Calu3 (cell line): Measurements from ENCODE around the gene TBK1. TPM values are rescaled to one million over a fixed set of nuclear protein-coding genes. Genes with fewer than 3 reads are reported as not detected.

Experiments
- BruUV-seq: library from RNA; stranded (reverse); fragments of 400-500 nt; replicated peaks from 2 replicates; lab custom pipeline; 2021; lab: Mats Ljungman, UMichigan
- CTCF ChIA-PET: fragments of 300-600 bp; sonication (Branson Sonifier 250); formaldehyde crosslinking; loops from one replicate; lab custom pipeline; 2022; ENCODE audit warnings: antibody characterized with exemption; lab: Charles Lee
- DNase-seq: peaks from one replicate; pipeline ENCODE4 v3.0.0; 2022
- H3K27ac Mint-ChIP-seq: one replicate; pipeline ENCODE4 v1.8.0; 2022; ENCODE audit warnings: mixed read lengths; ENCODE audit not compliant: unreplicated experiment
- H3K27me3 Mint-ChIP-seq: one replicate; pipeline ENCODE4 v1.8.0; 2022; ENCODE audit warnings: mixed read lengths; ENCODE audit not compliant: unreplicated experiment
- H3K36me3 Mint-ChIP-seq: one replicate; pipeline ENCODE4 v1.8.0; 2022; ENCODE audit warnings: mild to moderate bottlenecking, moderate library complexity, mixed read lengths; ENCODE audit not compliant: insufficient read depth, unreplicated experiment
- H3K4me1 Mint-ChIP-seq: one replicate; pipeline ENCODE4 v1.8.0; 2022; ENCODE audit warnings: mild to moderate bottlenecking, low read depth, mixed read lengths; ENCODE audit not compliant: unreplicated experiment
- H3K4me3 Mint-ChIP-seq: one replicate; pipeline ENCODE4 v1.8.0; 2022; ENCODE audit warnings: mild to moderate bottlenecking, low read depth, moderate library complexity, mixed read lengths; ENCODE audit not compliant: unreplicated experiment
- H3K9me3 Mint-ChIP-seq: one replicate; pipeline ENCODE4 v1.8.0; 2022; ENCODE audit warnings: low read depth, mixed read lengths; ENCODE audit not compliant: unreplicated experiment
- intact Hi-C: fragments of 100-400 bp; cut with micrococcal nuclease; formaldehyde crosslinking; loops from one replicate; pipeline ENCODE4 v1.10.0; 2022; ENCODE audit not compliant: unreplicated experiment
- total RNA-seq: library from RNA; stranded (reverse); gene quantifications from 2 replicates; pipeline ENCODE4 v1.2.3, GENCODE V29; 2022
- TF ChIP-seq, protein P1 (sequence below): fragments of 200-600 bp; IDR thresholded peaks from one replicate; pipeline ENCODE4 v1.8.0; 2022; ENCODE audit warnings: antibody characterized with exemption; ENCODE audit not compliant: unreplicated experiment

Gene TBK1
- total RNA-seq, 1 experiment from 2014 or later = 40.4 TPM

DNA sequence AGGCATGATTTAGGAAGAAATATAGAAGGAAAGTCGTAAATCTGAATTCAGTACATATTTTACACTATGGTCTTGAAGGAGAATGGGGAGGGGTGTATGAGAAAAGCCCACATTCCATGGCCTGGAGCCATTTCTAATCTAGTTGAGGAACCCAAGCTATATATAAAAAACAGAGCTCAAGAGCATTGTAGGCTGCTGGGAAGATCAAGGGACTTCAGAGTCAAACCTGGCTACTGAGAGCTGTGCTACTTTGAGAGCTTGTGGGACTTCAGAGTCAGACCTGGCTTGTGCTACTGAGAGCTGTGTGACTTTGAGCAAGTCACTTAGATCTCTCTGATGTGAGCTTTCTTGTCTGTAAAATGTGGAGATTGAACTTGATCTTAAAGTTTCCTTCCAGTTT lies 58.7 kb downstream of the TBK1 start:
- no peaks in the 10 kb centered on the region for H3K27me3 Mint-ChIP-seq
- intact Hi-C loops = no loop called here
- TF ChIP-seq, protein P1, sequence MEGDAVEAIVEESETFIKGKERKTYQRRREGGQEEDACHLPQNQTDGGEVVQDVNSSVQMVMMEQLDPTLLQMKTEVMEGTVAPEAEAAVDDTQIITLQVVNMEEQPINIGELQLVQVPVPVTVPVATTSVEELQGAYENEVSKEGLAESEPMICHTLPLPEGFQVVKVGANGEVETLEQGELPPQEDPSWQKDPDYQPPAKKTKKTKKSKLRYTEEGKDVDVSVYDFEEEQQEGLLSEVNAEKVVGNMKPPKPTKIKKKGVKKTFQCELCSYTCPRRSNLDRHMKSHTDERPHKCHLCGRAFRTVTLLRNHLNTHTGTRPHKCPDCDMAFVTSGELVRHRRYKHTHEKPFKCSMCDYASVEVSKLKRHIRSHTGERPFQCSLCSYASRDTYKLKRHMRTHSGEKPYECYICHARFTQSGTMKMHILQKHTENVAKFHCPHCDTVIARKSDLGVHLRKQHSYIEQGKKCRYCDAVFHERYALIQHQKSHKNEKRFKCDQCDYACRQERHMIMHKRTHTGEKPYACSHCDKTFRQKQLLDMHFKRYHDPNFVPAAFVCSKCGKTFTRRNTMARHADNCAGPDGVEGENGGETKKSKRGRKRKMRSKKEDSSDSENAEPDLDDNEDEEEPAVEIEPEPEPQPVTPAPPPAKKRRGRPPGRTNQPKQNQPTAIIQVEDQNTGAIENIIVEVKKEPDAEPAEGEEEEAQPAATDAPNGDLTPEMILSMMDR = no peak
- CTCF ChIA-PET = interaction anchor here (0.6 kb wide), 1 partner anchor 185 kb away, joined by 5 read pairs; no protein-coding TSS in a partner anchor
- no peaks in the 10 kb centered on the region for H3K36me3 Mint-ChIP-seq
- H3K4me1 Mint-ChIP-seq = no peaks in the 10 kb centered on the region
- no peak for DNase-seq
- H3K9me3 Mint-ChIP-seq = no peaks in the 10 kb centered on the region
- no TSS peak for BruUV-seq
- H3K27ac Mint-ChIP-seq = no peak overlapping the region
- no peak overlapping the region for H3K4me3 Mint-ChIP-seq

DNA sequence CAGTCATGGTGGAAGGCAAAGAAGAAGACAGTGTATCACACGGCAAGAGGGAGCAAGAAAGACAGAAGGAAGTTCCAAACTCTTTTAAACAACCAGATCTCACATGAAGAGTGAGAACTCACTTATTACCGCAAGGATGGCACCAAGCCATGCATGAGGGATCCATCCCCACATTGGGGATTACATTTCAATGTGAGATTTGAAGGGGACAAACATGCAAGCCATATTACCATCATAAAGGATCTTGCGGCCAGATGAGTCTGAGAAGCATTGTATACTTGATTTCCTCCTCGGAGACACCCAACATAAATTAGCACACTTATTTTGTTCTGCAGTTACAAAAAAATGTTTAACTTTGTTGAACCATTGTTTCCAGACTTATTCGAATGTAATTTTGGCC lies 66.5 kb downstream of the TBK1 start:
- H3K27ac Mint-ChIP-seq = no peak overlapping the region
- no peaks in the 10 kb centered on the region for H3K4me1 Mint-ChIP-seq
- TF ChIP-seq, protein P1 = no peak
- no peaks in the 10 kb centered on the region for H3K36me3 Mint-ChIP-seq
- intact Hi-C loops = no loop called here
- DNase-seq = no peak
- CTCF ChIA-PET = no interaction called here
- no TSS peak for BruUV-seq
- no peaks in the 10 kb centered on the region for H3K27me3 Mint-ChIP-seq
- H3K9me3 Mint-ChIP-seq = no peaks in the 10 kb centered on the region
- H3K4me3 Mint-ChIP-seq = no peak overlapping the region

DNA sequence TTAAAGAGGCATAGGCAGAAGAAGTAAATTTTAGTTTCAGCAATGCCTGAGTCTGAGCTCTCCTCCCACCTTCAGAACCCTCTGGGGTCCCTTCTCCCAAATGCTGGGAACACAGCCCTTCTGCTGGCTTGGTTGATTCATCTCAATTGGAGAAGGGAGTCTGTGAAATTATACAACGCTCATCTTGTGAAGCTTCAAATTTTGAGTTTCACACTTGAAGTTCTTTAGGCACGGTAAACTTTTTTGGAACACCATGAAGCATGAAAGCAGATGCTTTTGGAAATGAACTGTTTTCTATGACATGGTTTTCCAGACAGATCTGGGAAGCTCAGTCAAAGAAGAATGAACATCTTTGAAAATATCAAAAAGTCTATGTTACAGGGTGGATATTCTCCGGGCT lies 69.9 kb downstream of the TBK1 start:
- Mint-ChIP-seq H3K36me3 (no peaks in the 10 kb centered on the region), H3K4me1 (no peaks in the 10 kb centered on the region), H3K9me3 (no peaks in the 10 kb centered on the region), H3K27ac (no peak overlapping the region), H3K27me3 (no peaks in the 10 kb centered on the region), H3K4me3 (no peak overlapping the region)
- TF ChIP-seq, protein P1 = no peak
- no TSS peak for BruUV-seq
- intact Hi-C loops = no loop called here
- no peak for DNase-seq
- CTCF ChIA-PET = no interaction called here

DNA sequence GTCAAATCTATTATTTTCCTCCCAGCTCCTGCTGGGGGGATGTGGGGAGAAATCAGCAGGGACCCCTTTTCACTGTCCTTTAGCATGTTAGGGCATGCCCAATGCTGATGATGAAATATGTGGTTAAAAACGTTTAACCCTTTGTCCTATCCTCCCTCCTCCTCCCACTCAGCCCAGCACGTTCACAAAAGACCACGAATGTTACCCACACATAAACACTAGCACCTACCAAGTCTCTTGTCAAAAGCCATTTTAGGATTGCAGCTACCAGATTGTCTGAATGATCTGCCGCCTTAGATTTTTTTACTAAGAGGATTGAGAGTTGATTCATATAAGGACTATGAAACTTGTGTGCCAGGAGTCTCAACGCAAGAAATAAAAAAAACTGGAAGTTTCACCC lies 70.4 kb downstream of the TBK1 start:
- TF ChIP-seq, protein P1 = no peak
- CTCF ChIA-PET = no interaction called here
- no peak overlapping the region for H3K4me3 Mint-ChIP-seq
- no peaks in the 10 kb centered on the region for H3K27me3 Mint-ChIP-seq
- H3K36me3 Mint-ChIP-seq = no peaks in the 10 kb centered on the region
- H3K9me3 Mint-ChIP-seq = no peaks in the 10 kb centered on the region
- H3K27ac Mint-ChIP-seq = no peak overlapping the region
- no peak for DNase-seq
- H3K4me1 Mint-ChIP-seq = no peaks in the 10 kb centered on the region
- BruUV-seq = no TSS peak
- intact Hi-C loops = no loop called here
